K562 (cell line): ENCODE data around the gene SPARC. TPM values are rescaled to one million over a fixed set of nuclear protein-coding genes. Genes with fewer than 3 reads are reported as not detected.

Experiments
- ATAC-seq: fragments of 200-7000 bp; cut with Tn5 transposase; 3 replicates; pipeline ENCODE4 v1.9.1; 2020; ENCODE audit warnings: moderate library complexity
- BruUV-seq: library from RNA; stranded (reverse); fragments of 400-500 nt; replicated peaks from 2 replicates; lab custom pipeline; 2021; lab: Mats Ljungman, UMichigan
- CTCF ChIA-PET: fragments of 300-600 bp; formaldehyde crosslinking; extraction: SDS; loops from one replicate; lab custom pipeline; 2021; ENCODE audit warnings: low intra/inter-chr PET ratio; lab: Yijun Ruan, JAX
- POLR2A ChIA-PET: fragments of 300-600, 350-650 bp; sonication (Branson Sonifier 250); formaldehyde crosslinking; extraction: SDS; loops from one replicate; lab custom pipeline; 2021; ENCODE audit warnings: antibody characterized with exemption, inconsistent platforms; lab: Yijun Ruan, JAX
- DNase-seq, 4 experiments: peaks; one replicate each; pipeline versions ENCODE4 v3.0.0 to v3.0.0-alpha.2; 2011 to 2018; ENCODE audit warnings: low spot score in 3 of 4, mixed read lengths in 3 of 4; ENCODE audit errors: extremely low read depth in 1 of 4
- FAIRE-seq: peaks from 2 replicates; lab custom pipeline; 2011; peaks lifted over from hg19 to GRCh38; lab: Jason Lieb, UNC
- H2AFZ ChIP-seq: 2 replicates; pipeline ENCODE4 v1.6.0; 2011; ENCODE audit warnings: low read depth, low read length, control low read depth, inconsistent platforms
- H3K27ac ChIP-seq: fragments of 200-600 bp; 3 replicates; pipeline ENCODE4 v1.8.0; 2011; ENCODE audit warnings: low read depth, mild to moderate bottlenecking, control low read depth, inconsistent platforms, low read length, moderate library complexity, mixed read lengths; ENCODE audit errors: extremely low read depth
- H3K27me3 ChIP-seq, 2 experiments: fragments of 300-600 bp in 1 of 2; 2 replicates in 1 of 2; 3 replicates in 1 of 2; pipeline versions ENCODE4 v1.6.0 to v1.8.0; 2011; ENCODE audit warnings: inconsistent platforms in 2 of 2, low read length in 2 of 2, mild to moderate bottlenecking in 1 of 2, mixed read lengths in 1 of 2, moderate library complexity in 1 of 2; ENCODE audit not compliant: control insufficient read depth in 2 of 2, insufficient read depth in 2 of 2
- H3K36me3 ChIP-seq: fragments of 300-600 bp; 3 replicates; pipeline ENCODE4 v1.8.0; 2011; ENCODE audit warnings: mild to moderate bottlenecking, low read length, inconsistent platforms; ENCODE audit not compliant: control insufficient read depth, insufficient read depth
- H3K4me1 ChIP-seq, 2 experiments: fragments of 200-600 bp in 1 of 2; replicated peaks in 1 of 2; 2 replicates in 1 of 2; 3 replicates in 1 of 2; pipeline versions ENCODE4 v1.5.1 to v1.8.0; 2011; ENCODE audit warnings: inconsistent platforms in 2 of 2, low read length in 2 of 2, mild to moderate bottlenecking in 1 of 2, mixed read lengths in 1 of 2, moderate library complexity in 1 of 2; ENCODE audit not compliant: control insufficient read depth in 2 of 2, insufficient read depth in 2 of 2
- H3K4me2 ChIP-seq: 2 replicates; pipeline ENCODE4 v1.6.1; 2011; ENCODE audit warnings: low read length, control low read depth, inconsistent platforms, mixed read lengths; ENCODE audit not compliant: insufficient read depth
- H3K4me3 ChIP-seq: fragments of 200-600 bp; sonication (generic), shearing (Covaris generic); 2 replicates; pipeline ENCODE4 v1.5.1; 2016; ENCODE audit warnings: control low read depth, inconsistent platforms
- H3K79me2 ChIP-seq: fragments of 200-600 bp; 3 replicates; pipeline ENCODE4 v1.8.0; 2011; ENCODE audit warnings: low read length, inconsistent platforms; ENCODE audit not compliant: control insufficient read depth, insufficient read depth
- H3K9ac ChIP-seq, 2 experiments: 2 replicates each; pipeline versions ENCODE4 v1.6.0 to v1.6.1; 2011; ENCODE audit warnings: low read depth in 2 of 2, low read length in 2 of 2, control low read depth in 1 of 2, inconsistent platforms in 1 of 2, mild to moderate bottlenecking in 1 of 2, mixed read lengths in 1 of 2; ENCODE audit not compliant: insufficient read depth in 1 of 2
- H3K9me1 ChIP-seq: one replicate; pipeline ENCODE4 v1.6.0; 2011; ENCODE audit warnings: inconsistent platforms, mild to moderate bottlenecking, low read length, moderate library complexity; ENCODE audit not compliant: control insufficient read depth, insufficient read depth
- H3K9me3 ChIP-seq: replicated peaks from 2 replicates; pipeline ENCODE4 v1.5.1; 2011; ENCODE audit warnings: low read depth, low read length, inconsistent platforms; ENCODE audit not compliant: control insufficient read depth, insufficient read depth
- H4K20me1 ChIP-seq: replicated peaks from 2 replicates; pipeline ENCODE4 v1.6.1; 2011; ENCODE audit warnings: low read length, inconsistent platforms, mixed read lengths; ENCODE audit not compliant: control insufficient read depth, insufficient read depth
- FOXK1 ChIP-seq: sonication (generic); formaldehyde crosslinking; IDR thresholded peaks from 2 replicates; pipeline ENCODE4 v1.8.0; 2022; ENCODE audit warnings: missing genetic modification reagents, mild to moderate bottlenecking, borderline replicate concordance
- MIER1 ChIP-seq: fragments of 450-650 bp; IDR thresholded peaks from 2 replicates; pipeline ENCODE4 v1.6.1; 2016; ENCODE audit warnings: antibody characterized with exemption, mild to moderate bottlenecking, low read depth
- NFXL1 ChIP-seq: fragments of 450-650 bp; formaldehyde crosslinking; IDR thresholded peaks from 2 replicates; pipeline ENCODE4 v1.4.0; 2021; ENCODE audit warnings: mild to moderate bottlenecking
- NR2C2 ChIP-seq, 2 experiments: fragments of 200-800 bp in 1 of 2; sonication (Bioruptor generic) in 1 of 2; sonication (generic) in 1 of 2; formaldehyde crosslinking in 1 of 2; IDR thresholded peaks; 2 replicates each; pipeline versions ENCODE4 v1.6.1 to v1.8.0; 2016 to 2022; ENCODE audit warnings: mild to moderate bottlenecking in 1 of 2, missing compliant biosample characterization in 1 of 2, missing genetic modification characterization in 1 of 2, missing genetic modification reagents in 1 of 2
- PHF20 ChIP-seq: fragments of 450-650 bp; IDR thresholded peaks from 2 replicates; pipeline ENCODE4 v1.6.1; 2018; ENCODE audit not compliant: partially characterized antibody
- POLR2B ChIP-seq: fragments of 450-650 bp; IDR thresholded peaks from 2 replicates; pipeline ENCODE4 v1.6.1; 2018; ENCODE audit warnings: low read depth; ENCODE audit not compliant: partially characterized antibody
- PPARD ChIP-seq: fragments of 250-450 bp; sonication (Bioruptor Pico); IDR thresholded peaks from 2 replicates; pipeline ENCODE4 v1.8.0; 2022; ENCODE audit warnings: inconsistent platforms, mild to moderate bottlenecking, moderate library complexity
- RBBP5 ChIP-seq: fragments of 200-600 bp; sonication (generic); IDR thresholded peaks from 2 replicates; pipeline ENCODE4 v1.6.1; 2012; ENCODE audit warnings: borderline replicate concordance, mild to moderate bottlenecking, low read length, control low read depth, inconsistent platforms; ENCODE audit not compliant: insufficient read depth, poor library complexity, severe bottlenecking
- YBX1 ChIP-seq: fragments of 450-650 bp; IDR thresholded peaks from 2 replicates; pipeline ENCODE4 v1.7.1; 2016; ENCODE audit warnings: mild to moderate bottlenecking
- ZNF134 ChIP-seq: fragments of 250-450 bp; sonication (Bioruptor Pico); conservative IDR thresholded peaks from 2 replicates; pipeline ENCODE4 v1.4.0; 2020
- ZNF140 ChIP-seq: fragments of 250-450 bp; sonication (Bioruptor Pico); IDR thresholded peaks from 2 replicates; pipeline ENCODE4 v1.8.0; 2021; ENCODE audit warnings: moderate library complexity, mild to moderate bottlenecking, inconsistent platforms
- ZNF224 ChIP-seq: sonication (generic); formaldehyde crosslinking; IDR thresholded peaks from 2 replicates; pipeline ENCODE4 v1.8.0; 2022; ENCODE audit warnings: mild to moderate bottlenecking, missing genetic modification reagents
- ZNF3 ChIP-seq: fragments of 250-450 bp; sonication (Bioruptor Pico); IDR thresholded peaks from 2 replicates; pipeline ENCODE4 v1.5.0; 2021; ENCODE audit warnings: mild to moderate bottlenecking, moderate library complexity
- whole genome bisulfite sequencing: fragments of 100-300 bp; shearing (Covaris generic); methylation state at CpG from one replicate; pipeline ENCODE4 v1.1.6; 2016; ENCODE audit warnings: low coverage, mixed read lengths; ENCODE audit not compliant: insufficient coverage; ENCODE audit errors: missing lambda C conversion rate; 5-methylcytosine and 5-hydroxymethylcytosine counted together
- in situ Hi-C: fragments of 300-500 bp; cut with MboI; formaldehyde crosslinking; loops from 4 replicates; pipeline ENCODE4 v1.15.0; 2018; ENCODE audit warnings: inconsistent platforms, mixed read lengths
- intact Hi-C: fragments of 100-400 bp; cut with micrococcal nuclease; formaldehyde crosslinking; loops from 2 replicates; pipeline ENCODE4 v1.14.2; 2022
- polyA plus RNA-seq, 8 experiments: library from polyadenylated mRNA; depleted of rRNA in 4 of 8; stranded (reverse) in 5 of 8; unstranded in 3 of 8; fragments of >200 nt; fragmentation: Nextera tagmentation in 2 of 8; fragmentation: Illumina TruSeq in 1 of 8; extraction: Ambion mirVana in 2 of 8; extraction: Trizol in 1 of 8; gene quantifications; 2 replicates each; pipeline versions ENCODE4 v1.2.1 to v1.2.3, GENCODE V29; 2011 to 2014; ENCODE audit warnings: inconsistent platforms in 1 of 8, missing spikeins in 1 of 8
- total RNA-seq, 7 experiments: library from RNA; depleted of rRNA in 6 of 7; stranded (reverse); fragments of >200 nt in 6 of 7; fragmentation: Illumina TruSeq in 2 of 7; extraction: Trizol in 2 of 7; gene quantifications; 2 replicates each; pipeline versions ENCODE4 v1.2.1 to v1.2.3, GENCODE V29; 2011 to 2021; ENCODE audit warnings: low replicate concordance in 1 of 7
- TF ChIP-seq, protein P1 (sequence below), 2 experiments: fragments of 150-350 bp in 1 of 2; IDR thresholded peaks; 2 replicates each; pipeline ENCODE4 v1.6.1; 2012 to 2016; ENCODE audit warnings: low read depth in 2 of 2, low read length in 2 of 2, mild to moderate bottlenecking in 1 of 2, moderate library complexity in 1 of 2

The SPARC gene
- total and polyA plus RNA-seq, 9 of the 15 experiments (the other 6 are each of a cell fraction or from before 2014, with no cell fraction given): 6.1 to 35.6 (median 12.2) TPM

GRCh38 chr5:151686674-151687407 is at the start of gene SPARC (continued):
- TF ChIP-seq, protein P1, sequence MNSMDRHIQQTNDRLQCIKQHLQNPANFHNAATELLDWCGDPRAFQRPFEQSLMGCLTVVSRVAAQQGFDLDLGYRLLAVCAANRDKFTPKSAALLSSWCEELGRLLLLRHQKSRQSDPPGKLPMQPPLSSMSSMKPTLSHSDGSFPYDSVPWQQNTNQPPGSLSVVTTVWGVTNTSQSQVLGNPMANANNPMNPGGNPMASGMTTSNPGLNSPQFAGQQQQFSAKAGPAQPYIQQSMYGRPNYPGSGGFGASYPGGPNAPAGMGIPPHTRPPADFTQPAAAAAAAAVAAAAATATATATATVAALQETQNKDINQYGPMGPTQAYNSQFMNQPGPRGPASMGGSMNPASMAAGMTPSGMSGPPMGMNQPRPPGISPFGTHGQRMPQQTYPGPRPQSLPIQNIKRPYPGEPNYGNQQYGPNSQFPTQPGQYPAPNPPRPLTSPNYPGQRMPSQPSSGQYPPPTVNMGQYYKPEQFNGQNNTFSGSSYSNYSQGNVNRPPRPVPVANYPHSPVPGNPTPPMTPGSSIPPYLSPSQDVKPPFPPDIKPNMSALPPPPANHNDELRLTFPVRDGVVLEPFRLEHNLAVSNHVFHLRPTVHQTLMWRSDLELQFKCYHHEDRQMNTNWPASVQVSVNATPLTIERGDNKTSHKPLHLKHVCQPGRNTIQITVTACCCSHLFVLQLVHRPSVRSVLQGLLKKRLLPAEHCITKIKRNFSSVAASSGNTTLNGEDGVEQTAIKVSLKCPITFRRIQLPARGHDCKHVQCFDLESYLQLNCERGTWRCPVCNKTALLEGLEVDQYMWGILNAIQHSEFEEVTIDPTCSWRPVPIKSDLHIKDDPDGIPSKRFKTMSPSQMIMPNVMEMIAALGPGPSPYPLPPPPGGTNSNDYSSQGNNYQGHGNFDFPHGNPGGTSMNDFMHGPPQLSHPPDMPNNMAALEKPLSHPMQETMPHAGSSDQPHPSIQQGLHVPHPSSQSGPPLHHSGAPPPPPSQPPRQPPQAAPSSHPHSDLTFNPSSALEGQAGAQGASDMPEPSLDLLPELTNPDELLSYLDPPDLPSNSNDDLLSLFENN (IDR thresholded peaks at IDR 0.05; ENCODE audit: low read depth in 2 of 2, low read length in 2 of 2): no peak
- TF ChIP-seq NFXL1 (CRISPR knock-in tag) (no peak), NR2C2 (CRISPR knock-in tag; IDR thresholded peaks at IDR 0.05) (no peak), NR2C2 (tag; IDR thresholded peaks at IDR 0.05) (no peak), ZNF3 (CRISPR knock-in tag) (no peak)

- Histone ChIP-seq H3K9ac (no peak overlapping the region), H3K4me3 (no peak overlapping the region), H3K36me3 (no peaks in the 10 kb centered on the region), H3K9me3 (no peaks in the 10 kb centered on the region), H4K20me1 (no peaks in the 10 kb centered on the region), H2AFZ (no peak overlapping the region), H3K27ac (no peak overlapping the region), H3K27me3 (no peaks in the 10 kb centered on the region), H3K9me1 (no peaks in the 10 kb centered on the region), H3K79me2 (no peaks in the 10 kb centered on the region), H3K4me2 (no peak overlapping the region)
- intact Hi-C loops (no loop called here), in situ Hi-C loops (no loop called here)
- ChIA-PET CTCF (no interaction called here), POLR2A (interaction anchor here (0.7 kb wide), 1 partner anchor 9 kb away, joined by 3 read pairs; no protein-coding TSS in a partner anchor)
- 70% methylated on average over 1 of the region's 1 CpG for WGBS
- DNase-seq: no peak
- no TSS peak for BruUV-seq
- no peak for FAIRE-seq
- no peak for TF ChIP-seq RBBP5
- no peak for TF ChIP-seq MIER1
- no peak for TF ChIP-seq ZNF140 (CRISPR knock-in tag)
- no peak for TF ChIP-seq ZNF224 (CRISPR knock-in tag)
- TF ChIP-seq PHF20: no peak
- TF ChIP-seq ZNF134: no peak
- TF ChIP-seq PPARD (CRISPR knock-in tag): no peak
- TF ChIP-seq POLR2B: no peak
- TF ChIP-seq YBX1: no peak
- TF ChIP-seq FOXK1 (CRISPR knock-in tag): no peak
- TF ChIP-seq, all 486 proteins: peak for 0
- H3K4me1 ChIP-seq: peaks cover 0 to 6% of the 10 kb centered on the region in 2 experiments; a peak in 3 of 5 replicates
- ATAC-seq: no peak
Measured at GRCh38 chr5:151735646-151736045, 48.9 kb upstream of the SPARC start.
